Activated CD4-positive, alpha-beta T cell treated with anti-CD3 and anti-CD28 coated beads, Interleukin-2, amount 10 ng/mL, durations not matched to agents 24 days and 14 days (primary cell): ENCODE measurements around the gene SLC22A1. TPM values are rescaled to one million over a fixed set of nuclear protein-coding genes. Genes with fewer than 3 reads are reported as not detected.

Experiments
- DNase-seq: peaks from one replicate; pipeline ENCODE4 v3.0.0; 2022
- H3K27ac Mint-ChIP-seq: one replicate; pipeline ENCODE4 v1.8.0; 2022; ENCODE audit warnings: mild to moderate bottlenecking, mixed read lengths
- H3K27me3 Mint-ChIP-seq: one replicate; pipeline ENCODE4 v1.8.0; 2022; ENCODE audit warnings: mixed read lengths
- H3K36me3 Mint-ChIP-seq: one replicate; pipeline ENCODE4 v1.8.0; 2022; ENCODE audit warnings: low read depth, mild to moderate bottlenecking, mixed read lengths
- H3K4me1 Mint-ChIP-seq: one replicate; pipeline ENCODE4 v1.8.0; 2021; ENCODE audit warnings: mixed read lengths
- H3K4me3 Mint-ChIP-seq: one replicate; pipeline ENCODE4 v1.8.0; 2022; ENCODE audit warnings: mild to moderate bottlenecking, moderate library complexity, mixed read lengths
- H3K9me3 Mint-ChIP-seq: one replicate; pipeline ENCODE4 v1.8.0; 2021; ENCODE audit warnings: mixed read lengths
- intact Hi-C: fragments of 100-400 bp; cut with micrococcal nuclease; formaldehyde crosslinking; loops from one replicate; pipeline ENCODE4 v1.15.1; 2023
- total RNA-seq: library from RNA; stranded (reverse); gene quantifications from 2 replicates; pipeline ENCODE4 v1.2.3, GENCODE V29; 2022

Gene SLC22A1
- 2.2 and 3.1 TPM in 2 replicates for total RNA-seq

DNA sequence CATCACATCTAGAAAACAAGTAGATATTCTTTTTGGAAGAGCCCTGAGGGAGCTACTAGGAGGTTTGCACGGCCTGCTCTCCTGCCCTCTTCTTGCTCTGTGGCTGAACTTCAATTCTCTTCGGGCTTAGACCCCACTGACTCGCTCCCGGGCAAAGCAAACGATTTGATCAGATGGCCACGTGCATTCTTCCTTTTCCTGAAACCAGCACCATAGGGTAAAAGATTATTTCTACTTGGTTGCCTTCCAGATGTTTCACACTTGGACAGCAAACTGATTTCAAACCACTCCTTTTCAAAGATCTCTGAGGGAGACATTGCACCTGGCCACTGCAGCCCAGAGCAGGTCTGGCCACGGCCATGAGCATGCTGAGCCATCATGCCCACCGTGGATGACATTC, at the start of gene SLC22A1:
TSS of gene SLC22A1 (plus strand) at position 258 of the 400 bp plus-strand sequence. CDS start at position 379, 121 bp downstream.
- intact Hi-C loops = no loop called here
- no peak within 1 kb of the TSS for H3K27ac Mint-ChIP-seq
- DNase-seq = no peak
- H3K4me3 Mint-ChIP-seq = no peak within 1 kb of the TSS
- no peaks in the 10 kb centered on the region for H3K9me3 Mint-ChIP-seq
- no peaks in the 10 kb centered on the region for H3K27me3 Mint-ChIP-seq
- H3K4me1 Mint-ChIP-seq = no peaks in the 10 kb centered on the region
- peaks cover 19% of the 10 kb centered on the region for H3K36me3 Mint-ChIP-seq

DNA sequence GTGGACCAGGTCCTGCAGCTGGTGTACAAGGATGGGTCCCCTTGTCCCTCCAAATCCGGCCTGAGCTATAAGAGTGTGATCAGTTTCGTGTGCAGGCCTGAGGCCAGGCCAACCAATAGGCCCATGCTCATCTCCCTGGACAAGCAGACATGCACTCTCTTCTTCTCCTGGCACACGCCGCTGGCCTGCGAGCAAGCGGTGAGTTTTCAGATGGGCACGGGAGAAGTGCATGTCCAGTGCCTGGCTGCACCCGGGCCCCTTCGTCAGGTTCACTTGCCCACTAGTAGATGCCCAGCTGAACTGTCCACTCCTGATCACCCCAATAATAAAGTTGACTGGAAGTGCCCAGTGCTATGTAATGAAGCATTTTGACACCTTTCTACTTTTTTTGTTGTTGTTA, 48.3 kb upstream of the SLC22A1 start:
- H3K9me3 Mint-ChIP-seq = no peaks in the 10 kb centered on the region
- peaks cover 82% of the 10 kb centered on the region for H3K36me3 Mint-ChIP-seq
- H3K4me3 Mint-ChIP-seq = no peak overlapping the region
- no peak overlapping the region for H3K27ac Mint-ChIP-seq
- H3K4me1 Mint-ChIP-seq = peaks cover 34% of the 10 kb centered on the region
- intact Hi-C loops = no loop called here
- no peak for DNase-seq
- no peaks in the 10 kb centered on the region for H3K27me3 Mint-ChIP-seq

GRCh38 chr6:160076009-160076408, 45.6 kb upstream of the SLC22A1 start:
- no peaks in the 10 kb centered on the region for H3K9me3 Mint-ChIP-seq
- H3K36me3 Mint-ChIP-seq = peaks cover 73% of the 10 kb centered on the region
- H3K4me1 Mint-ChIP-seq = peaks cover 8% of the 10 kb centered on the region
- H3K27ac Mint-ChIP-seq = no peak overlapping the region
- H3K4me3 Mint-ChIP-seq = no peak overlapping the region
- intact Hi-C loops = no loop called here
- DNase-seq = no peak
- H3K27me3 Mint-ChIP-seq = no peaks in the 10 kb centered on the region

DNA sequence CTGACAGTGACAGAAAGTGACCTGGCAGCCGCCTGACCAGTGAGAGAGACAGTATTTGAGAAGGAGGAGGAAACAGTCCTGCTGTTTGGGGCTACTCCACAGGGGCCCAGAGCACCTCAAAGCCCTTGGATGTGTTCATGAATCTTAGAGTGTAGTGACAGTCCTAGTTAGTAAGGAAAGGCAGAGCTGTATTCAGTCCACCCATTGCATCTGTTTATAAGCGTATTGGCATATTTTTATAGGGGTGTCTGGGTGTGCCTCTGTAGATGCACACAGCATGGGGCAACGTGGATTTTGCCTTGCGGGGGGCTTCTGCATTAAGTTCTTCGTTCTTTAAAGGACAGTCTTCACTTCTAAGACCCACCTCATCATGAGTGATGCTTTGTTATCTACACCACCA, 44.6 kb upstream of the SLC22A1 start:
- Mint-ChIP-seq H3K9me3 (no peaks in the 10 kb centered on the region), H3K27me3 (no peaks in the 10 kb centered on the region), H3K4me3 (no peak overlapping the region), H3K4me1 (peaks cover 4% of the 10 kb centered on the region), H3K36me3 (peaks cover 73% of the 10 kb centered on the region), H3K27ac (peak overlapping the region; percentile 58)
- no peak for DNase-seq
- intact Hi-C loops = no loop called here

DNA sequence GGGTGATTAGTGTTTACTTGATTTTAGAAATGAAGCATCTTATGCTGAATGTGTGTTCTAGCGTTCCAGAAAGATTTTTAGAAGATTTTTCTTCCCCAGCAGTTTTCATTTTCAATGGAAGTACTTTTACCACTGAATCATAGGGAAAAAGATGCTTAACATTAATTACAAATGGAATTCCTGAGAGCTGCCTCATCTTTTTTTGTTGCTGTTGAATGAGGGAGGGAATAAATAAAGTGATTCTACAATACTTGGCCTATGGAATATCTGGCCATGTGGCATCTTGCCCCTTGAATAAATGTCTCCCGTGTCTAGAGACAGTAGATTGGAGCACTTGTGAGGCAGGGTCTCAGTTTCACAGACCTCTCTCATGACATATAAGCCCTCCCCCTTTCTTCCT, 44.1 kb upstream of the SLC22A1 start:
- H3K27me3 Mint-ChIP-seq = no peaks in the 10 kb centered on the region
- H3K4me1 Mint-ChIP-seq = peaks cover 2% of the 10 kb centered on the region
- no peak overlapping the region for H3K27ac Mint-ChIP-seq
- no peak overlapping the region for H3K4me3 Mint-ChIP-seq
- no peaks in the 10 kb centered on the region for H3K9me3 Mint-ChIP-seq
- DNase-seq = no peak
- intact Hi-C loops = no loop called here
- peaks cover 70% of the 10 kb centered on the region for H3K36me3 Mint-ChIP-seq

- intact Hi-C loops = no loop called here
- H3K4me3 Mint-ChIP-seq = no peak overlapping the region
- no peaks in the 10 kb centered on the region for H3K27me3 Mint-ChIP-seq
- no peaks in the 10 kb centered on the region for H3K9me3 Mint-ChIP-seq
- peaks cover 70% of the 10 kb centered on the region for H3K36me3 Mint-ChIP-seq
- no peak for DNase-seq
- peaks cover 6% of the 10 kb centered on the region for H3K4me1 Mint-ChIP-seq
- no peak overlapping the region for H3K27ac Mint-ChIP-seq
Measured at GRCh38 chr6:160078883-160079685, 42.5 kb upstream of the SLC22A1 start.

GRCh38 chr6:160079686-160080043, 42.0 kb upstream of the SLC22A1 start:
- DNase-seq = no peak
- Mint-ChIP-seq H3K27me3 (no peaks in the 10 kb centered on the region), H3K36me3 (peaks cover 70% of the 10 kb centered on the region), H3K27ac (no peak overlapping the region), H3K4me1 (peaks cover 7% of the 10 kb centered on the region), H3K4me3 (no peak overlapping the region), H3K9me3 (no peaks in the 10 kb centered on the region)
- intact Hi-C loops = no loop called here

- Mint-ChIP-seq H3K36me3 (peaks cover 70% of the 10 kb centered on the region), H3K4me3 (no peak overlapping the region), H3K9me3 (no peaks in the 10 kb centered on the region), H3K27me3 (no peaks in the 10 kb centered on the region), H3K27ac (no peak overlapping the region), H3K4me1 (peaks cover 7% of the 10 kb centered on the region)
- no peak for DNase-seq
- intact Hi-C loops = no loop called here
Measured at GRCh38 chr6:160080097-160080496, 41.5 kb upstream of the SLC22A1 start.

DNA sequence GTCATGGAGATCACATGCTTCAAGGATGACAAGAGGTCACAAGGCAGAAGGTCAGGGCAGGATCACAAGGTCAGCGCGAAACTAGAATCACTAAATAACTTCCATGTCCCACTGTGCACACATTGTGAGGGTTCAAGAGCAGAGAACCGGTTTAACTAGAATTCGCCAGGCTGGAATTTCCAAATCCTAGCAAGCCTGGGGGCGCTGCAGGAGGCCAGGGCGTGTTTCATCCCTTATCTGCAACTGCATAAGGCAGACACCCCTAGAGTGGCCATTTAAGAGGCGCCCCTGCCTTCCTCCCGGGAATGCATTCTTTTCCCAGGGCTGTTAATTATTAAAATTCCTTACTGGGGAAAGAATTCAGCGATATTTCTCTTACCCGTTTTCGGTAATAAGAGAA, 40.2 kb upstream of the SLC22A1 start:
- Mint-ChIP-seq H3K4me3 (no peak overlapping the region), H3K36me3 (peaks cover 72% of the 10 kb centered on the region), H3K27me3 (no peaks in the 10 kb centered on the region), H3K27ac (no peak overlapping the region), H3K4me1 (peaks cover 7% of the 10 kb centered on the region), H3K9me3 (no peaks in the 10 kb centered on the region)
- intact Hi-C loops = no loop called here
- no peak for DNase-seq

DNA sequence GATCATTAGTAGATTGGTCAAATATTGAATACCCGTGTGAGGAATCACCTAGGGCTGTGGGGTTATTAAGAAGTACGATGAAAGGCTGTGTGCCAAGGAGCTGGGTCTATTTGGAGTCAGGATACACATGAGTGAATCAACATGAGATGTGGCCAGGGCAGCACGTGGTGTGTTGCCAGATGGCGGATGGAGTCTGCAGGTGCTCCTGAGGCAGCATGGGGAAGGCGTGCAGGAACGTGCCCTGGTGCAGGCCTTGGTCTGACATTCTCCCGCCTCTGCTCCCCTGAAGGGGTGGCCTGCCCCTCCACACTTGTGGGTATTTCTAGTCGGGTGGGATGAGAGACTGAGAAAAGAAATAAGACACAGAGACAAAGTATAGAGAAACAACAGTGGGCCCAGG, 39.0 kb upstream of the SLC22A1 start:
- Mint-ChIP-seq H3K27me3 (no peaks in the 10 kb centered on the region), H3K4me1 (peaks cover 7% of the 10 kb centered on the region), H3K27ac (no peak overlapping the region), H3K36me3 (peaks cover 70% of the 10 kb centered on the region), H3K4me3 (no peak overlapping the region), H3K9me3 (no peaks in the 10 kb centered on the region)
- intact Hi-C loops = no loop called here
- no peak for DNase-seq

GRCh38 chr6:160084198-160084776, 37.3 kb upstream of the SLC22A1 start:
- intact Hi-C loops = no loop called here
- Mint-ChIP-seq H3K27me3 (no peaks in the 10 kb centered on the region), H3K36me3 (peaks cover 75% of the 10 kb centered on the region), H3K4me3 (no peak overlapping the region), H3K27ac (peak overlapping the region; percentile 41), H3K4me1 (peaks cover 7% of the 10 kb centered on the region), H3K9me3 (no peaks in the 10 kb centered on the region)
- DNase-seq = no peak

- DNase-seq = no peak
- H3K36me3 Mint-ChIP-seq = peaks cover 74% of the 10 kb centered on the region
- H3K9me3 Mint-ChIP-seq = no peaks in the 10 kb centered on the region
- no peaks in the 10 kb centered on the region for H3K27me3 Mint-ChIP-seq
- peaks cover 7% of the 10 kb centered on the region for H3K4me1 Mint-ChIP-seq
- H3K4me3 Mint-ChIP-seq = no peak overlapping the region
- H3K27ac Mint-ChIP-seq = peak overlapping the region; percentile 35
- intact Hi-C loops = no loop called here
Measured at GRCh38 chr6:160085226-160085625, 36.4 kb upstream of the SLC22A1 start.

DNA sequence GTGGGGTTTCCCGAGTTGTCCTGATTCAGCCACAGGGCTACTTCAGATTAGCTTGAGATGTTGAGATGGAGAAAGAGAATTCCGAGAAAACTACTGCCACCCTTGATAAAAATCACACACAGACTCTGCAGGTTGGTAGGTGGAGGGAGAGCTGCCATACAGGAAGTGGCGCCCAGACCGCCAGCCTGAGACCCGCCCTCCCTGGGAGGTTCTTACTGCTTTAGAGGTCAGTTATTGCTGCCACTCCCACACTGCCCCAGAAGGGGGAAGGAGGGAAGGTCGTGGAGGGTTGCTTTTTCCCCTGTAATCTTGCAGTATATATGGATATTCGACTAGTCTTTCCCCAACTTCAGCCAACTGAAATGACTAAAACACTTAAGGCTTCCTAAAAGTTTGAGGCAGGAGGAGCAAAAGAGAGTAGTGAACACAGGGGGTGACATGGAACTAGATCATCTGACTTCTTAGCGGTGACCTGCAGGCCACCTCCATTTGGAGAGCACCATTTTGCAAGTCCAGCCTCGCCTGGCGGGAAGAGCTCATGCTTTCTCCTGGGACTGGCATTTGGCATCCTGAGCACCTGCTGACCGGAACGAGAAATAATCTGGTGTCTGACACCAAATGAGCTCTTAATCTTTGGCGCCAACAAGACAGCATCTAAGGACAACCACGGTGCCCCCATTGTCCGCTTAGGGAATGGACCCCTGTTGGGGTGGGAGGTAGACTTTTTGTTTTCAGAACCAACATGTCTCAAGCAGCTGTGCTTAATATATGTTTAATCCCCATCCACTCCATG, 35.7 kb upstream of the SLC22A1 start:
- Mint-ChIP-seq H3K27me3 (no peaks in the 10 kb centered on the region), H3K27ac (no peak overlapping the region), H3K36me3 (peaks cover 75% of the 10 kb centered on the region), H3K4me3 (no peak overlapping the region), H3K9me3 (no peaks in the 10 kb centered on the region), H3K4me1 (peaks cover 7% of the 10 kb centered on the region)
- intact Hi-C loops = no loop called here
- no peak for DNase-seq

DNA sequence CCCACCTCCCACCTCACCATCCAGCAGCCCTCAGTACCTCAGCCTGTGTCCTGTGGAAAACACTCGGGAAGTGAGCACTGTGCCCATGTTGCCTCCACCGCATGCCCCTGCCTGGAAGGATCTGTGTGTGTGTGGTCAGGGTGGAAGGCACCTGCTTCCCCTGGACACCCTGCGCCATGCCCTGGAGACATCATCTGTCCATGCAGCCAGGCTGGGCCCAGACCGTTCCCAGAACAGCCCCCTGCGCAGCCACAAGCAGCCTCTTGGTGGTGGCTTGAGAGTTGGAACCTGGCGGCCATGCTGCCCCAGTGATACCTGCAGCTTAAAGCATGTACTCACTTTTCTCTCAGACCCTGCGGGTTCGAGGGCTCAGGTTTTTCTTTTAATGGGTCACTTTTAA, 34.9 kb upstream of the SLC22A1 start:
- Mint-ChIP-seq H3K4me1 (peaks cover 7% of the 10 kb centered on the region), H3K4me3 (no peak overlapping the region), H3K27me3 (no peaks in the 10 kb centered on the region), H3K9me3 (no peaks in the 10 kb centered on the region), H3K36me3 (peaks cover 71% of the 10 kb centered on the region), H3K27ac (no peak overlapping the region)
- intact Hi-C loops = no loop called here
- DNase-seq = no peak
